ENCODE measurements around the gene CCDC154.

DNA sequence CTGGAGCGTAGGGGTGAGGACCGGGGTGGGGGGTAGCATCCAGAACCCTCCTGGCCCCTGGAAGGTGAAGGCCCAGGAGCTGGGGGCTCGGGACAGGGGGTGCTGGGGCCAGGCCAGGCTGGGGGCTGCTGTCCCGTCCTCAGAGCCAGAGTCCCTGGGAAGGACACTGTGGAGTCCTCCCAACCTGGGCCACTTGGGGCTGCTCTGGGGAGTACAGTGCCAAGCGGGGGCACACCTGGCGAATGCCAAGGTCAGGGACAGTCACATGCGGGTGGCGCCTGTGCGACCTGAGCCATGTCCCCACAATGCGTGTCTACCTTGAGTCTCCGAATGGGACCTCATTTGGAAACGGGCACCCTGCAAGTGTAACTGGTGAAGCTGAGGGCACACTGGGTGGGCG lies 14.7 kb downstream of the CCDC154 start:
- TF ChIP-seq CTCF (IDR thresholded peaks at IDR 0.05) (no peak), EZH2 (IDR thresholded peaks at IDR 0.05) (no peak)
